CD14-positive monocyte (primary cell): ENCODE results near the gene MGLL. TPM values are rescaled to one million over a fixed set of nuclear protein-coding genes. Genes with fewer than 3 reads are reported as not detected.

ENCODE experiments used
- DNase-seq, 3 donors: peaks; one replicate each; pipeline ENCODE4 v3.0.0-alpha.2; 2011 to 2022
- H2AFZ ChIP-seq: 2 replicates; pipeline ENCODE4 v1.6.0; 2012; ENCODE audit warnings: mild to moderate bottlenecking, low read depth, low read length, inconsistent platforms; ENCODE audit not compliant: insufficient read depth, poor library complexity, severe bottlenecking
- H3K27ac ChIP-seq, 2 donors: 1 replicate in 1 of 2; 2 replicates in 1 of 2; pipeline ENCODE4 v1.5.1; 2012 to 2013; ENCODE audit warnings: low read length in 2 of 2, control low read depth in 1 of 2, inconsistent platforms in 1 of 2, low read depth in 1 of 2, mild to moderate bottlenecking in 1 of 2
- H3K27me3 ChIP-seq, 2 donors: one replicate each; pipeline versions ENCODE4 v1.6.0 to v1.6.1; 2011 to 2013; ENCODE audit warnings: low read length in 2 of 2; ENCODE audit not compliant: control insufficient read depth in 2 of 2, insufficient read depth in 2 of 2
- H3K36me3 ChIP-seq, 2 donors: replicated peaks in 1 of 2; 1 replicate in 1 of 2; 2 replicates in 1 of 2; pipeline versions ENCODE4 v1.5.1 to v1.6.1; 2012 to 2013; ENCODE audit warnings: low read length in 2 of 2, control low read depth in 1 of 2, inconsistent platforms in 1 of 2, mild to moderate bottlenecking in 1 of 2; ENCODE audit not compliant: insufficient read depth in 2 of 2, control insufficient read depth in 1 of 2
- H3K4me1 ChIP-seq, 2 donors: 1 replicate in 1 of 2; 2 replicates in 1 of 2; pipeline versions ENCODE4 v1.5.1 to v1.6.1; 2012 to 2013; ENCODE audit warnings: low read length in 2 of 2, control low read depth in 1 of 2, inconsistent platforms in 1 of 2, mild to moderate bottlenecking in 1 of 2, moderate library complexity in 1 of 2; ENCODE audit not compliant: insufficient read depth in 2 of 2, control insufficient read depth in 1 of 2
- H3K4me2 ChIP-seq: replicated peaks from 2 replicates; pipeline ENCODE3; 2012; ENCODE audit warnings: low read length, moderate library complexity, mild to moderate bottlenecking; ENCODE audit not compliant: poor library complexity, severe bottlenecking; ENCODE audit errors: extremely low read depth
- H3K4me3 ChIP-seq, 3 experiments: fragments of 200-600 bp in 1 of 3; sonication (generic) in 1 of 3; replicated peaks in 1 of 3; 1 replicate in 2 of 3; 2 replicates in 1 of 3; pipeline ENCODE4 v1.5.1; 2011 to 2013; ENCODE audit warnings: low read length in 3 of 3, mild to moderate bottlenecking in 3 of 3, control low read depth in 2 of 3, low read depth in 2 of 3, inconsistent platforms in 1 of 3, moderate library complexity in 1 of 3
- H3K79me2 ChIP-seq: 2 replicates; pipeline ENCODE4 v1.6.0; 2012; ENCODE audit warnings: mild to moderate bottlenecking, control low read depth, inconsistent platforms, low read length, moderate library complexity; ENCODE audit not compliant: insufficient read depth
- H3K9ac ChIP-seq: 2 replicates; pipeline ENCODE4 v1.6.0; 2017; ENCODE audit warnings: low read length, mild to moderate bottlenecking; ENCODE audit not compliant: insufficient read depth, poor library complexity, severe bottlenecking
- H3K9me3 ChIP-seq, 2 donors: replicated peaks in 1 of 2; 1 replicate in 1 of 2; 2 replicates in 1 of 2; pipeline versions ENCODE4 v1.5.1 to v1.6.1; 2012 to 2013; ENCODE audit warnings: low read length in 2 of 2, control low read depth in 1 of 2; ENCODE audit not compliant: control insufficient read depth in 1 of 2, insufficient read depth in 1 of 2
- H4K20me1 ChIP-seq: 2 replicates; pipeline ENCODE4 v1.6.0; 2012; ENCODE audit warnings: mild to moderate bottlenecking, low read length, control low read depth, moderate library complexity; ENCODE audit not compliant: insufficient read depth
- H3K27ac Mint-ChIP-seq, 7 donors: one replicate each; pipeline ENCODE4 v1.8.0; 2020; ENCODE audit warnings: mild to moderate bottlenecking in 7 of 7, mixed read lengths in 7 of 7, moderate library complexity in 6 of 7, inconsistent platforms in 2 of 7
- H3K27me3 Mint-ChIP-seq, 3 donors: one replicate each; pipeline ENCODE4 v1.8.0; 2021 to 2022; ENCODE audit warnings: low read depth in 3 of 3, mild to moderate bottlenecking in 3 of 3, mixed read lengths in 3 of 3, moderate library complexity in 3 of 3, inconsistent platforms in 1 of 3
- H3K36me3 Mint-ChIP-seq, 2 donors: one replicate each; pipeline ENCODE4 v1.8.0; 2020; ENCODE audit warnings: mixed read lengths in 2 of 2, inconsistent platforms in 1 of 2, mild to moderate bottlenecking in 1 of 2
- H3K4me1 Mint-ChIP-seq: one replicate; pipeline ENCODE4 v1.8.0; 2020; ENCODE audit warnings: mild to moderate bottlenecking, mixed read lengths
- H3K4me3 Mint-ChIP-seq, 2 donors: one replicate each; pipeline ENCODE4 v1.8.0; 2020; ENCODE audit warnings: mild to moderate bottlenecking in 2 of 2, mixed read lengths in 2 of 2, moderate library complexity in 1 of 2
- H3K9me3 Mint-ChIP-seq, 7 donors: one replicate each; pipeline ENCODE4 v1.8.0; 2020 to 2022; ENCODE audit warnings: mixed read lengths in 7 of 7, mild to moderate bottlenecking in 6 of 7, moderate library complexity in 6 of 7, inconsistent platforms in 2 of 7
- CTCF ChIP-seq: fragments of 200-600 bp; IDR thresholded peaks from one replicate; pipeline ENCODE4 v1.8.0; 2022; ENCODE audit warnings: antibody characterized with exemption, mild to moderate bottlenecking
- WGBS: methylation state at CpG from one replicate; pipeline ENCODE4 v1.1.5; 2013; ENCODE audit warnings: missing lambda C conversion rate; ENCODE audit not compliant: insufficient coverage; 5-methylcytosine and 5-hydroxymethylcytosine counted together
- intact Hi-C, 2 donors: fragments of 100-400 bp; cut with micrococcal nuclease; formaldehyde crosslinking; loops; one replicate each; pipeline versions ENCODE4 v1.15.0 to v1.15.1; 2023
- polyA plus RNA-seq, 3 donors: library from polyadenylated mRNA; depleted of rRNA in 1 of 3; unstranded in 2 of 3; stranded (reverse) in 1 of 3; fragments of 300-500 nt in 2 of 3; fragments of >200 nt in 1 of 3; fragmentation: Illumina TruSeq in 2 of 3; gene quantifications; 1 replicate in 2 of 3; 2 replicates in 1 of 3; pipeline ENCODE4 v1.2.3, GENCODE V29; 2012 to 2021

The MGLL gene
- polyA plus RNA-seq, 3 donors = 4.4 to 10.0 (median 6.4) TPM

GRCh38 chr3:127799476-127800222 lies 22.7 kb downstream of the MGLL start:
- Histone ChIP-seq H3K36me3 (no peaks in the 10 kb centered on the region), H4K20me1 (no peaks in the 10 kb centered on the region), H2AFZ (peak overlapping the region; percentile 43), H3K4me2 (no peak overlapping the region), H3K9ac (no peak overlapping the region), H3K4me3 (no peak overlapping the region), H3K27me3 (no peaks in the 10 kb centered on the region), H3K79me2 (no peaks in the 10 kb centered on the region), H3K4me1 (peaks cover 4 to 12% of the 10 kb centered on the region in 2 donors), H3K27ac (no peak overlapping the region), H3K9me3 (no peaks in the 10 kb centered on the region)
- H3K36me3 Mint-ChIP-seq = peaks cover 0 to 1% of the 10 kb centered on the region in 2 donors
- peaks cover 0 to 4% (median 0%) of the 10 kb centered on the region in 7 donors for H3K9me3 Mint-ChIP-seq
- DNase-seq = no peak
- no peaks in the 10 kb centered on the region for H3K27me3 Mint-ChIP-seq
- H3K4me3 Mint-ChIP-seq = no peak overlapping the region
- intact Hi-C loops = no loop called here
- WGBS = no CpG with 5 or more reads among the region's 6 CpGs
- peaks cover 19% of the 10 kb centered on the region for H3K4me1 Mint-ChIP-seq
- TF ChIP-seq CTCF = no peak
- H3K27ac Mint-ChIP-seq = peak overlapping the region in 2 of 7 donors; percentile 16 to 38

- Mint-ChIP-seq H3K9me3 (peaks cover 0 to 7% (median 0%) of the 10 kb centered on the region in 7 donors), H3K27ac (no peak overlapping the region), H3K27me3 (no peaks in the 10 kb centered on the region), H3K4me3 (no peak overlapping the region), H3K36me3 (peaks cover 0 to 1% of the 10 kb centered on the region in 2 donors), H3K4me1 (peaks cover 19% of the 10 kb centered on the region)
- H3K4me1 ChIP-seq = peaks cover 4 to 12% of the 10 kb centered on the region in 2 donors
- TF ChIP-seq CTCF = no peak
- no peaks in the 10 kb centered on the region for H3K9me3 ChIP-seq
- no peak overlapping the region for H3K9ac ChIP-seq
- 97% methylated on average over 4 of the region's 4 CpGs for WGBS
- intact Hi-C loops = no loop called here
- no peaks in the 10 kb centered on the region for H3K36me3 ChIP-seq
- H3K4me3 ChIP-seq = no peak overlapping the region
- no peak overlapping the region for H3K4me2 ChIP-seq
- no peak overlapping the region for H3K27ac ChIP-seq
- H4K20me1 ChIP-seq = no peaks in the 10 kb centered on the region
- H3K79me2 ChIP-seq = no peaks in the 10 kb centered on the region
- no peaks in the 10 kb centered on the region for H3K27me3 ChIP-seq
- H2AFZ ChIP-seq = no peak overlapping the region
- no peak for DNase-seq
These were observed 23.6 kb downstream of the MGLL start for GRCh38 chr3:127798716-127799115.
